ENCODE results near the gene NOP53. TPM values are rescaled to one million over a fixed set of nuclear protein-coding genes. Genes with fewer than 3 reads are reported as not detected.
"Not testable (repeated sequence)": the region's sequence is repeated elsewhere in the genome, so short reads cannot be mapped to it uniquely, and the experiment has no call there.

NOP53 gene
- total RNA-seq, 1 donor from 2014 or later = 80.3 TPM

- no peak for DNase-seq (ENCODE audit: low spot score)
- no peak for ATAC-seq
These were observed 28.9 kb upstream of the NOP53 start for GRCh38 chr19:47716270-47716937.

DNA sequence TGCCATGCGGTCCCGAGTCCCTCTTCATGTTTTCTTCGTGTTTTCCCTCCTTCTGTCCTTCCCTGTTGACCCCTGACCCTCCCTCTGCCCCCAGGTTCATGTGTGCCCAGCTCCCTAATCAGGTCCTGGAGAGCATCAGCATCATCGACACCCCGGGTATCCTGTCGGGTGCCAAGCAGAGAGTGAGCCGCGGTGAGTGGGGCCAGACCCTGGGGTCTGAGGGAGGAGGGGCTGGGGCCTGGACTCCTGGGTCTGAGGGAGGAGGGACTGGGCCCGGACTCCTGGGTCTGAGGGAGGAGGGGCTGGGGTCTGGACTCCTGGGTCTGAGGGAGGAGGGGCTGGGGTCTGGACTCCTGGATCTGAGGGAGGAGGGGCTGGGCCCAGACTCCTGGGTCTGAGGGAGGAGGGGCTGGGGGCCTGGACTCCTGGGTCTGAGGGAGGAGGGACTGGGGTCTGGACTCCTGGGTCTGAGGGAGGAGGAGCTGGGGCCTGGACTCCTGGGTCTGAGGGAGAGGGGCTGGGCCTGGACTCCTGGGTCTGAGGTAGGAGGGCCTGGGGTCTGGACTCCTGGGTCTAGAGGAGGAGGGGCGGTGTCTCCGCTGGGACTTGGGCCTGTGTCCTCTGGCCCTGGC, 26.8 kb upstream of the NOP53 start:
- ATAC-seq; DNase-seq (ENCODE audit: low spot score): not testable (repeated sequence)

DNA sequence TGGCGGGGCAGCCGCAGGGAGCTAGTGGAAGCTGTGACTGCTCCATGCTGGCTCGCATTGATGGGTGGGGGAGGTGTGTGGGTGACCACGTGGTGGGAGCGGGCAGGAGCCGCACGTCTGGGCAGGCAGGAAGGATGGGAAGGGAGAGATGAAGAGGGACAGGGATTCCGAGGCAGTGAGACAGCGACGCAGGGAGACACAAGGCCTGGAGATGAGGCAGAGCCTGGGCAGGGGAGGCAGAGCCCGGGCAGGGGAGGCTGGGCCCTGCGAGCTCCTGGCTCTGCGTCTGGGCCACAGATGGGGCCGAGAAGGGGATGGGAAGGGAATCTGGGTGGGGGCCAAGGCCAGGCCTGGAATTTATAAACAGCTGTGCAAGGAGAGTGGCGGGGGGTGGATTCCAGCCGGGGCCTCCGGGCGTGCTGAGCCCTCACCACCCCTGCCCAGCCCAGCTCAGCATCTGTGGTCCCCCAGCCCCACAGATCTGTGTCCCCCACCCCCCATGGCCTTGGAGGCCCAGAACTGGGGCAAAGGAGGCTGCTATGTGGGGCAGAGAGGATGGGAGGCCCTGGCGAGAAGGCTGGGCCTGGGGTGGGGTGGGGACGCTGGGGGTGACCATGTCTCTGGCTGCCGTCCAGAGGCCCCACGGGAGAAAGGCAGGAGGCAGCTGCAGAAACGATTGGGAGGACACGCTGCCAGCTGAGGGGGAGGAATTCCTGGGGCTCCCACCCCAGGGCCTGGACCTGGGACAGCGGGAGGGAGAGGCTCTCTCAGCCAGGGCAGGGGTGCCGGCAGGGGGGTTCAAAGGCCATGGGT, 26.1 kb upstream of the NOP53 start:
- ATAC-seq = peak; percentile 53
- DNase-seq (ENCODE audit: low spot score) = no peak

GRCh38 chr19:47720669-47721422, 24.5 kb upstream of the NOP53 start:
- ATAC-seq = no peak
- no peak for DNase-seq (ENCODE audit: low spot score)

DNA sequence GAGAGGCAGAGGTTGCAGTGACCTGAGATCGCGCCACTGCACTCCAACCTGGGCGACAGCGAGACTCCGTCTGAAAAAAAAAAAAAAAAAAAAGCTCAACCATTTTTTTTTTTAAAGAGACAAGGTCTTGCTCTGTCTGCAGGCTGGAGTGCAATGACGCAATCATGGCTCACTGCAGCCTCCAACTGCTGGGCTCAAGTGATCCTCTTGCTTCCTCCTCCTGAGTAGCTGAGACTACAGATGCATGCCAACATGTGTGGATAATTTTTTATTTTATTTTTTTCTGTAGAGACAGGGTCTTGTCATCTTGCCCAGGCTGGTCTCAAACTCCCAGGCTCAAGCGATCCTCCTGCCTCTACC, 21.8 kb upstream of the NOP53 start:
- DNase-seq (ENCODE audit: low spot score) (no peak), ATAC-seq (peak; percentile 56)

DNA sequence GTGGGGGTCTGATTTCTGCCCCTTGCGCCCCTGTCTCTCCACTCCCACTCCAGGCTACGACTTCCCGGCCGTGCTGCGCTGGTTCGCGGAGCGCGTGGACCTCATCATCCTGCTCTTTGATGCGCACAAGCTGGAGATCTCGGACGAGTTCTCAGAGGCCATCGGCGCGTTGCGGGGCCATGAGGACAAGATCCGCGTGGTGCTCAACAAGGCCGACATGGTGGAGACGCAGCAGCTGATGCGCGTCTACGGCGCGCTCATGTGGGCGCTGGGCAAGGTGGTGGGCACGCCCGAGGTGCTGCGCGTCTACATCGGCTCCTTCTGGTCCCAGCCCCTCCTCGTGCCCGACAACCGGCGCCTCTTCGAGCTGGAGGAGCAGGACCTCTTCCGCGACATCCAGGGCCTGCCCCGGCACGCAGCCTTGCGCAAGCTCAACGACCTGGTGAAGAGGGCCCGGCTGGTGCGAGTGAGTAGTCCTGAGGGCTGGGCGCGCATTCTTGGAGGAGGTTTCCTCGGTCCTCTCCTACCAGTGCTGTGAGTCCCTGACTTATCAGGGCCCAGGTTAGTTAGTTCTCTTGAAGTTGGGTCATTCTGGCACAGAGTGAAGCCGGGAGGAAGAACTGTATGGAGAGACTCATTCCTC, 19.5 kb upstream of the NOP53 start:
- no peak for ATAC-seq

DNA sequence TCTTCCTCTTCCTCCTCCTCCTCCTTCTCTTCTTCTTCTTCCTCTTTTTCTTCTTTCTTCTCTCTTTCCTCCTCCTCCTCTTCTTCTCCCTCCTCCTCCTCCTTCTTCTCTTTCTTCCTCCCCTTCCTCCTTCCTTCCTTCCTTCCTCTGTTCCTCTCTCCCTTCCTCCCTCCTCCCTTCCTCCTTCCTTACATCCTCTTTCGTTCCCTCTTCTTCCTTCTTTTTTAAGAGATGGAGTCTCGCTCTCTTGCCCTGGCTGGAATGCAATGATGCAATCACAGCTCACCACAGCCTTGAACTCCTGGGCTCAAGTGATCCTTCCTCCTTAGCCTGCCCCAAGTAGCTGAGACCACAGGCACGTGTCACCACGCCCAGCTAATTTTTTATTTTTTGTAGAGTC, 18.9 kb upstream of the NOP53 start:
- ATAC-seq (no peak), DNase-seq (ENCODE audit: low spot score) (no peak)

More for the DNA sequence above, 19.5 kb upstream of the NOP53 start:
- DNase-seq (ENCODE audit: low spot score) = no peak

- DNase-seq (ENCODE audit: low spot score); ATAC-seq: not testable (repeated sequence)
These were observed 17.1 kb upstream of the NOP53 start for GRCh38 chr19:47728295-47728694.

GRCh38 chr19:47729468-47729798, 15.9 kb upstream of the NOP53 start:
- ATAC-seq (peak; percentile 36), DNase-seq (ENCODE audit: low spot score) (no peak)

GRCh38 chr19:47729799-47730520, 15.4 kb upstream of the NOP53 start:
- DNase-seq (ENCODE audit: low spot score) (no peak), ATAC-seq (peak; percentile 74)

DNA sequence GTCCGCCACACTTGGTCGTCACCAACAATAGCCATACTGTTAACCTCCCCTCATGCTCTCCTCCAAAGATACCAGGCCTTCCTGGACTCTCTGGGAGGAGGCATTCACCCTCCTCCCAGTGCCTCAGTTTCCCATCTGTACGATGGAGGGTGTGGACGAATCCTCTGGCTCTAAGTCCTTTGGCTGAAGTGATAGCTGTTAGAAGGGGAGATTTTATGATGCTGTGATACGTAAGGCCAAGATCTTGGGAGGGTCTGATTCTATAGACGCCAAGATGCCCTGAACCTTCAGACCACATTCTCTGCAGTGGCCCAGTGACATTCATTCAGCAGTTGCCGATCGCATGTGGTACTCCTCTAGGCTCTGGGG, 14.8 kb upstream of the NOP53 start:
- no peak for DNase-seq (ENCODE audit: low spot score)

GRCh38 chr19:47730910-47731309, 14.4 kb upstream of the NOP53 start:
- DNase-seq (ENCODE audit: low spot score) (no peak), ATAC-seq (no peak)

More for the DNA sequence above, 14.8 kb upstream of the NOP53 start:
- ATAC-seq = no peak

DNA sequence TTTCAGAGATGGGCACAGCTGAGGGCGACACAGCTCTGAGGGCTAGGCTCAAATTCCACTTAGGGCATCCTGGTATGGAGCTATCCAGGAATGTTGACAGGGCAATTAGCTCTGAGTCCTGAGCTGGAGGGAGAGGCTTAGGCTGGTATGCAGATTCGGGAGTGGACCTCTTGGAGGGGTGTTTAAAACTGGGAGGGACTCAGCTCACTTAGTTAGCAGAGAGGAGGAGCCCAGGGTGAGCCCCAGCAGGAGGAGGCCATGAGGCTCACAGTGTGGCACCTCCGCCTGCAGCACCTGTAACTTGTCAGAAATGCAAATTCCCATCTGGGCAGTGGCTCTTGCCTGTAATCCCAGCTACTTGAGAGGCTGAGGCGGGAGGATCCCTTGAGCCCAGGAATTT, 10.2 kb upstream of the NOP53 start:
- no peak for ATAC-seq
- DNase-seq (ENCODE audit: low spot score) = no peak

DNA sequence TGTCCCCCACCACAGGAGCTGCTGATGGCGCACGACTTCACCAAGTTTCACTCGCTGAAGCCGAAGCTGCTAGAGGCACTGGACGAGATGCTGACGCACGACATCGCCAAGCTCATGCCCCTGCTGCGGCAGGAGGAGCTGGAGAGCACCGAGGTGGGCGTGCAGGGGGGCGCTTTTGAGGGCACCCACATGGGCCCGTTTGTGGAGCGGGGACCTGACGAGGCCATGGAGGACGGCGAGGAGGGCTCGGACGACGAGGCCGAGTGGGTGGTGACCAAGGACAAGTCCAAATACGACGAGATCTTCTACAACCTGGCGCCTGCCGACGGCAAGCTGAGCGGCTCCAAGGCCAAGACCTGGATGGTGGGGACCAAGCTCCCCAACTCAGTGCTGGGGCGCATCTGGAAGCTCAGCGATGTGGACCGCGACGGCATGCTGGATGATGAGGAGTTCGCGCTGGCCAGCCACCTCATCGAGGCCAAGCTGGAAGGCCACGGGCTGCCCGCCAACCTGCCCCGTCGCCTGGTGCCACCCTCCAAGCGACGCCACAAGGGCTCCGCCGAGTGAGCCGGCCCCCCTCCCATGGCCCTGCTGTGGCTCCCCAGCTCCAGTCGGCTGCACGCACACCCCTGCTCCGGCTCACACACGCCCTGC, 4.4 kb upstream of the NOP53 start:
- ATAC-seq (no peak), DNase-seq (ENCODE audit: low spot score) (no peak)

- no peak for DNase-seq (ENCODE audit: low spot score)
- ATAC-seq = no peak
These were observed 3.7 kb upstream of the NOP53 start for GRCh38 chr19:47741544-47742140.

DNA sequence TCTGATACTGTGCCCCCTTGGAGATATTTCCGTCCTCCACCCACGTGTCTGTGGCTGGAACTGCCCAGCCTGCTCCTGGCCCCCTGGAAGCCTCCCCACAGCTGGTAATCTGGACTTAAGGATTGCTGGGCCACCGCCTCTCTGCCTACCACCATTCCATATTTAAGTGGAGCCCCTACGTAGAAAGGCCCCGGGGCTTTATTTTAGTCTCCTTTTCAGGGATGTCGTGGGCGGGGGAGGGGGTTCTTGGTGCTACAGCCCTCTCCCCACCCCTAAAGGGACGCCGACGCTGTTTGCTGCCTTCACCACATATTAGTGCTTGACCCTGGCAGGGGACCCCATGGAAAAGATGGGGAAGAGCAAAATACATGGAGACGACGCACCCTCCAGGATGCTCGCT, 2.7 kb upstream of the NOP53 start:
- ATAC-seq (no peak), DNase-seq (ENCODE audit: low spot score) (no peak)

DNA sequence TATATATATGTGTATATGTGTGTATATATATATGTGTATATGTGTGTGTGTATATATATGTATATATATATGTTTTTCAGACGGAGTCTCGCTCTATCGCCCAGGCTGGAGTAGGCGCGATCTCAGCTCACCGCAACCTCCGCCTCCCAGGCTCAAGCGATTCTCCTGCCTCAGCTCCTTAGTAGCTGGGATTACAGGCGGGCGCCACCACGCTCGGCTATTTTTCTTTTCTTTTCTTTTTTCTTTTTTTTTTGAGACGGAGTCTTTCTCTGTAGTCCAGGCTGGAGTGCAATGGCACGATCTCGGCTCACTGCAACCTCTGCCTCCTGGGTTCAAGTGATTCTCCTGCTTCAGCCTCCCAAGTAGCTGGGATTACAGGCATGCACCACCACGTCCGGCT, 783 bp downstream of the NOP53 start:
- DNase-seq (ENCODE audit: low spot score) = not testable (repeated sequence)

GRCh38 chr19:47749326-47749725, 4.0 kb downstream of the NOP53 start:
- ATAC-seq = no peak
- DNase-seq (ENCODE audit: low spot score) = no peak

More for the DNA sequence above, 783 bp downstream of the NOP53 start:
- ATAC-seq = not testable (repeated sequence)

DNA sequence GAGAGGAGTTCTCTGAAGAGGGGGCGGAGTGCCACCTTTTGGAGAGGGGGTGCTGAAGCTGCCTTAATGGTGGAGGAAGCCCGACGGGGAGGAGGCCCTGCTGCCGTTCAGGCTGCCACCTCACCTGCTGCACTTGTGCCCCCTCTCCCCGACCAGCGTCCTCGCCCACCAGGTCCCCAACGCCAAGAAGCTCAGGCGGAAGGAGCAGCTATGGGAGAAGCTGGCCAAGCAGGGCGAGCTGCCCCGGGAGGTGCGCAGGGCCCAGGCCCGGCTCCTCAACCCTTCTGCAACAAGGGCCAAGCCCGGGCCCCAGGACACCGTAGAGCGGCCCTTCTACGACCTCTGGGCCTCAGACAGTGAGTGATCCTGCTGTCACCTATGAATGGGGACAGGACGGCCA, 5.4 kb downstream of the NOP53 start:
- ATAC-seq (no peak), DNase-seq (ENCODE audit: low spot score) (no peak)

Measured in left lobe of liver (tissue), 2 donors.